Natural killer cell (primary cell): ENCODE data around the gene MUC12. TPM values are rescaled to one million over a fixed set of nuclear protein-coding genes. Genes with fewer than 3 reads are reported as not detected.

Experiments
- ATAC-seq, 3 donors: fragments of 150-1000 bp in 2 of 3; fragments of 200-7000 bp in 1 of 3; cut with Tn5 transposase; 1 replicate in 1 of 3; 2 replicates in 2 of 3; pipeline ENCODE4 v1.10.0; 2021; ENCODE audit warnings: mild to moderate bottlenecking in 2 of 3, moderate library complexity in 2 of 3
- DNase-seq, 2 donors: peaks; one replicate each; pipeline versions ENCODE4 v3.0.0 to v3.0.0-alpha.2; 2013 to 2021; ENCODE audit warnings: mixed read lengths in 1 of 2
- H3K27ac ChIP-seq: one replicate; pipeline ENCODE4 v1.5.1; 2013; ENCODE audit warnings: mild to moderate bottlenecking, low read length
- H3K27me3 ChIP-seq: one replicate; pipeline ENCODE4 v1.6.1; 2013; ENCODE audit warnings: low read length; ENCODE audit not compliant: control insufficient read depth, insufficient read depth
- H3K36me3 ChIP-seq: one replicate; pipeline ENCODE4 v1.6.1; 2013; ENCODE audit warnings: low read length; ENCODE audit not compliant: control insufficient read depth, insufficient read depth
- H3K4me1 ChIP-seq: one replicate; pipeline ENCODE4 v1.6.1; 2013; ENCODE audit warnings: low read length; ENCODE audit not compliant: control insufficient read depth, insufficient read depth
- H3K4me3 ChIP-seq: one replicate; pipeline ENCODE4 v1.5.1; 2013; ENCODE audit warnings: low read length
- H3K9me3 ChIP-seq: one replicate; pipeline ENCODE4 v1.6.1; 2013; ENCODE audit warnings: low read length; ENCODE audit not compliant: control insufficient read depth, insufficient read depth
- H3K27ac Mint-ChIP-seq, 2 donors: one replicate each; pipeline ENCODE4 v1.8.0; 2022; ENCODE audit warnings: mild to moderate bottlenecking in 2 of 2, mixed read lengths in 2 of 2, moderate library complexity in 1 of 2
- H3K27me3 Mint-ChIP-seq, 2 donors: one replicate each; pipeline ENCODE4 v1.8.0; 2022; ENCODE audit warnings: low read depth in 2 of 2, mixed read lengths in 2 of 2
- H3K36me3 Mint-ChIP-seq: one replicate; pipeline ENCODE4 v1.8.0; 2022; ENCODE audit warnings: mixed read lengths
- H3K4me1 Mint-ChIP-seq, 2 donors: one replicate each; pipeline ENCODE4 v1.8.0; 2022; ENCODE audit warnings: mixed read lengths in 2 of 2
- H3K4me3 Mint-ChIP-seq: one replicate; pipeline ENCODE4 v1.8.0; 2022; ENCODE audit warnings: mild to moderate bottlenecking, moderate library complexity, mixed read lengths
- H3K9me3 Mint-ChIP-seq, 2 donors: one replicate each; pipeline ENCODE4 v1.8.0; 2022; ENCODE audit warnings: mixed read lengths in 2 of 2
- WGBS: methylation state at CpG from one replicate; pipeline ENCODE4 v1.1.7; 2013; ENCODE audit warnings: missing lambda C conversion rate; ENCODE audit not compliant: insufficient coverage; 5-methylcytosine and 5-hydroxymethylcytosine counted together
- intact Hi-C: fragments of 100-400 bp; cut with micrococcal nuclease; formaldehyde crosslinking; loops from one replicate; pipeline ENCODE4 v1.14.2; 2022
- total RNA-seq, 4 donors: library from RNA; stranded (reverse); fragments of 120-200 nt in 1 of 4; gene quantifications; one replicate each; pipeline versions ENCODE4 v1.2.3 to v1.2.4, GENCODE V29; 2013 to 2022
- TF ChIP-seq, protein P1 (sequence below): fragments of 200-600 bp; IDR thresholded peaks from one replicate; pipeline ENCODE4 v1.8.0; 2022; ENCODE audit warnings: antibody characterized with exemption

The MUC12 gene
- total RNA-seq, 3 donors from 2014 or later (not counting 1 experiment from before 2014, with no cell fraction given) = 1.2 to 4.6 TPM; not detected in 1

DNA sequence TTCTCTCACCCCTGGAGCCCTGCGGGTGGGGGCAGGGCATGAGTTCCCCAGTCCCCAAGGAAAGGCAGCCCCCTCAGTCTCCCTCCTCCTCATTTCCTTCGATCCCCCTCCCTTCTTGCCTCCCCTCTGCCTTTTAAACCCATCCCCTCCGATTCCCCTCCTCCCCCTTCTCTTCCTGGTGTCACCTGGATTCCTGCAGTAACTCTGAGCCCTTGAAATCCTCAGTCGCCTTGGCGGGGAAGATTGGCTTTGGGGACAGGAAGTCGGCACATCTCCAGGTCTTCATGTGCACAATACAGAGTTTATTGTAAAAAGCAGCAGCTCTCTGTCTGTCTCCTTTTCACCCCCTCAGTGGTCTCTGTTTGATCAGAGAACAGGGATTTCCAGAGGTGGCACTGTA is 1.3 kb upstream of the MUC12 start:
- Histone ChIP-seq H3K4me3 (no peak overlapping the region), H3K27me3 (peaks cover 27% of the 10 kb centered on the region), H3K27ac (no peak overlapping the region), H3K4me1 (peaks cover 17% of the 10 kb centered on the region), H3K36me3 (no peaks in the 10 kb centered on the region), H3K9me3 (no peaks in the 10 kb centered on the region)
- Mint-ChIP-seq H3K27me3 (peaks cover 34 to 57% of the 10 kb centered on the region in 2 donors), H3K27ac (no peak overlapping the region), H3K4me3 (no peak overlapping the region), H3K36me3 (no peaks in the 10 kb centered on the region), H3K4me1 (peaks cover 8 to 27% of the 10 kb centered on the region in 2 donors), H3K9me3 (no peaks in the 10 kb centered on the region)
- WGBS = 20% methylated on average over 5 of the region's 6 CpGs
- TF ChIP-seq, protein P1, sequence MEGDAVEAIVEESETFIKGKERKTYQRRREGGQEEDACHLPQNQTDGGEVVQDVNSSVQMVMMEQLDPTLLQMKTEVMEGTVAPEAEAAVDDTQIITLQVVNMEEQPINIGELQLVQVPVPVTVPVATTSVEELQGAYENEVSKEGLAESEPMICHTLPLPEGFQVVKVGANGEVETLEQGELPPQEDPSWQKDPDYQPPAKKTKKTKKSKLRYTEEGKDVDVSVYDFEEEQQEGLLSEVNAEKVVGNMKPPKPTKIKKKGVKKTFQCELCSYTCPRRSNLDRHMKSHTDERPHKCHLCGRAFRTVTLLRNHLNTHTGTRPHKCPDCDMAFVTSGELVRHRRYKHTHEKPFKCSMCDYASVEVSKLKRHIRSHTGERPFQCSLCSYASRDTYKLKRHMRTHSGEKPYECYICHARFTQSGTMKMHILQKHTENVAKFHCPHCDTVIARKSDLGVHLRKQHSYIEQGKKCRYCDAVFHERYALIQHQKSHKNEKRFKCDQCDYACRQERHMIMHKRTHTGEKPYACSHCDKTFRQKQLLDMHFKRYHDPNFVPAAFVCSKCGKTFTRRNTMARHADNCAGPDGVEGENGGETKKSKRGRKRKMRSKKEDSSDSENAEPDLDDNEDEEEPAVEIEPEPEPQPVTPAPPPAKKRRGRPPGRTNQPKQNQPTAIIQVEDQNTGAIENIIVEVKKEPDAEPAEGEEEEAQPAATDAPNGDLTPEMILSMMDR = no peak
- ATAC-seq (no peak), DNase-seq (no peak)
- intact Hi-C loops = no loop called here

DNA sequence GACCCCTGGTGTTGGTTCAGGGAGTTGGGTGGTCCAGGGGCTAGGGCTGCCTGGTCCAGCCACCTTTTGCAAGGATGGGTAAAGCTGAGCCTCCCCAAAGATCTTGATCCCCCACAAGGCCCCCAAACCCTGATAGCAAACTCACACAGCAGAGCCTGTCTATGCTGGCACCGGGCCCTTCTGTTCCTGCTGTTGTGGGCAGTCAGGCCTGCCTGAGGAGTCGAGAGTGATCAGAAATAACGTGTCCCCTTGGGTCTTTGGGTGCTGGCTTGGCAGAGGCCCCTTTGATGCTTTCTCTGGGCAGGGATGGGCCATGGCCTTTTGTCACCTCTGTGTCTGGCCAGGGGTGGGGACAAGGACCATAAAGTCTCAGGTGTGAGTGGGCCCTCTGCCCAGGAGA is 715 bp upstream of the MUC12 start:
- intact Hi-C loops = no loop called here
- Histone ChIP-seq H3K4me1 (peaks cover 17% of the 10 kb centered on the region), H3K4me3 (no peak overlapping the region), H3K27me3 (peaks cover 27% of the 10 kb centered on the region), H3K36me3 (no peaks in the 10 kb centered on the region), H3K9me3 (no peaks in the 10 kb centered on the region), H3K27ac (no peak overlapping the region)
- peaks cover 30 to 55% of the 10 kb centered on the region in 2 donors for H3K27me3 Mint-ChIP-seq
- no peak for DNase-seq
- WGBS = 10% methylated on average over 3 of the region's 3 CpGs
- H3K27ac Mint-ChIP-seq = no peak overlapping the region
- H3K4me3 Mint-ChIP-seq = no peak overlapping the region
- H3K36me3 Mint-ChIP-seq = no peaks in the 10 kb centered on the region
- H3K4me1 Mint-ChIP-seq = peaks cover 8 to 27% of the 10 kb centered on the region in 2 donors
- ATAC-seq = no peak
- no peaks in the 10 kb centered on the region for H3K9me3 Mint-ChIP-seq
- TF ChIP-seq, protein P1 = no peak

DNA sequence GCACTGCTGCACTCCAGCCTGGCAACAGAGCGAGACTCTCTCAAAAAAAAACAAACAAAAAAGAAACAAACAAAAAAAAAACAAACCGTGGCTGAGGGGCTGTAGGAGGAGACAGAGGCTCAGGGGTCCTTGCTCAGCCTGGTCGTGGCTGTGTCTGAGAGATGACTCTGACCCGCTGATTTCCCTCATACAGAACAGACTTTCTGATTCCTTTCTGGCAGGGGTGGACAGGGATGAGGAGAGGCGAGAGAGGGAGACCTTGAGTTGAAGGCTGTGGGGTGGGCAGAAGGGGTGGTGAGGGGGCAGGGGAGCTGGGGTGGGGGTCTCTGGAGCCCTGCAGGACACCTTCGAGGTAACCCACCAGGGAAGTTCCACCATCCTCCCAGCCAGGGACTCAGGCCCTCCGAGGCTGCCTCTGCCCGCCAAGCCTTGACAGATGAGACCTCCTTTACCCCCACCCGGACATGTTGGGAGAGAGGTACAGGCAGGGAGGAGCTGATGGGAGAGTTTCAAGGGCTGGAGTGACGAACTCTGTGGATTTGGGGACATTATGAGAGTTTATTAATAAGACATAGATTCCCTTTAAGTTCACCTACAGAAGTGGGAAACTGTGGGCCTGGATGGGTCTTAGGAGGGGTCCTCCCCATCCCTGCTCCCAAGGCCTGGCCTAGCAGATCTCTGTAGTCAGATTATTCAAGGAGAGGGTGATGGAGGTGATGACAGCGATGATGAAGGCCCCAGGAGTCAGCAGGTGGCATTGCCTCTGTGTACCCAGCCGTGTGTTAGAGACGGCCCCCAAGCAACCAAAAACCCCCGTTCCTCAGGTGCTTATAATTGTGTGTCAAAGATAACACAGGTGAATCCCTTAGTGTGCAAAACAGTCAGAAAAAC is 2.0 kb downstream of the MUC12 start:
- H3K9me3 Mint-ChIP-seq = no peaks in the 10 kb centered on the region
- H3K27ac Mint-ChIP-seq = no peak overlapping the region
- no peak for DNase-seq
- no peaks in the 10 kb centered on the region for H3K36me3 Mint-ChIP-seq
- Histone ChIP-seq H3K36me3 (no peaks in the 10 kb centered on the region), H3K9me3 (no peaks in the 10 kb centered on the region), H3K4me3 (no peak overlapping the region), H3K27ac (no peak overlapping the region), H3K4me1 (peaks cover 4% of the 10 kb centered on the region), H3K27me3 (peaks cover 8% of the 10 kb centered on the region)
- TF ChIP-seq, protein P1 = no peak
- no peak for ATAC-seq
- peaks cover 24 to 51% of the 10 kb centered on the region in 2 donors for H3K27me3 Mint-ChIP-seq
- H3K4me1 Mint-ChIP-seq = peaks cover 0 to 20% of the 10 kb centered on the region in 2 donors
- H3K4me3 Mint-ChIP-seq = no peak overlapping the region
- WGBS = 62% methylated on average over 11 of the region's 14 CpGs
- intact Hi-C loops = no loop called here
